K562 (cell line): Measurements from ENCODE around the gene SLFNL1. TPM values are rescaled to one million over a fixed set of nuclear protein-coding genes. Genes with fewer than 3 reads are reported as not detected.

Experiments
- ATAC-seq: fragments of 200-7000 bp; cut with Tn5 transposase; 3 replicates; pipeline ENCODE4 v1.9.1; 2020; ENCODE audit warnings: moderate library complexity
- BruUV-seq: library from RNA; stranded (reverse); fragments of 400-500 nt; replicated peaks from 2 replicates; lab custom pipeline; 2021; lab: Mats Ljungman, UMichigan
- CTCF ChIA-PET: fragments of 300-600 bp; formaldehyde crosslinking; extraction: SDS; loops from one replicate; lab custom pipeline; 2021; ENCODE audit warnings: low intra/inter-chr PET ratio; lab: Yijun Ruan, JAX
- POLR2A ChIA-PET: fragments of 300-600, 350-650 bp; sonication (Branson Sonifier 250); formaldehyde crosslinking; extraction: SDS; loops from one replicate; lab custom pipeline; 2021; ENCODE audit warnings: antibody characterized with exemption, inconsistent platforms; lab: Yijun Ruan, JAX
- DNase-seq, 4 experiments: peaks; one replicate each; pipeline versions ENCODE4 v3.0.0 to v3.0.0-alpha.2; 2011 to 2018; ENCODE audit warnings: low spot score in 3 of 4, mixed read lengths in 3 of 4; ENCODE audit errors: extremely low read depth in 1 of 4
- FAIRE-seq: peaks from 2 replicates; lab custom pipeline; 2011; peaks lifted over from hg19 to GRCh38; lab: Jason Lieb, UNC
- H2AFZ ChIP-seq: 2 replicates; pipeline ENCODE4 v1.6.0; 2011; ENCODE audit warnings: low read depth, low read length, control low read depth, inconsistent platforms
- H3K27ac ChIP-seq: fragments of 200-600 bp; 3 replicates; pipeline ENCODE4 v1.8.0; 2011; ENCODE audit warnings: low read depth, mild to moderate bottlenecking, control low read depth, inconsistent platforms, low read length, moderate library complexity, mixed read lengths; ENCODE audit errors: extremely low read depth
- H3K27me3 ChIP-seq, 2 experiments: fragments of 300-600 bp in 1 of 2; 2 replicates in 1 of 2; 3 replicates in 1 of 2; pipeline versions ENCODE4 v1.6.0 to v1.8.0; 2011; ENCODE audit warnings: inconsistent platforms in 2 of 2, low read length in 2 of 2, mild to moderate bottlenecking in 1 of 2, mixed read lengths in 1 of 2, moderate library complexity in 1 of 2; ENCODE audit not compliant: control insufficient read depth in 2 of 2, insufficient read depth in 2 of 2
- H3K36me3 ChIP-seq: fragments of 300-600 bp; 3 replicates; pipeline ENCODE4 v1.8.0; 2011; ENCODE audit warnings: mild to moderate bottlenecking, low read length, inconsistent platforms; ENCODE audit not compliant: control insufficient read depth, insufficient read depth
- H3K4me1 ChIP-seq, 2 experiments: fragments of 200-600 bp in 1 of 2; replicated peaks in 1 of 2; 2 replicates in 1 of 2; 3 replicates in 1 of 2; pipeline versions ENCODE4 v1.5.1 to v1.8.0; 2011; ENCODE audit warnings: inconsistent platforms in 2 of 2, low read length in 2 of 2, mild to moderate bottlenecking in 1 of 2, mixed read lengths in 1 of 2, moderate library complexity in 1 of 2; ENCODE audit not compliant: control insufficient read depth in 2 of 2, insufficient read depth in 2 of 2
- H3K4me2 ChIP-seq: 2 replicates; pipeline ENCODE4 v1.6.1; 2011; ENCODE audit warnings: low read length, control low read depth, inconsistent platforms, mixed read lengths; ENCODE audit not compliant: insufficient read depth
- H3K4me3 ChIP-seq: fragments of 200-600 bp; sonication (generic), shearing (Covaris generic); 2 replicates; pipeline ENCODE4 v1.5.1; 2016; ENCODE audit warnings: control low read depth, inconsistent platforms
- H3K79me2 ChIP-seq: fragments of 200-600 bp; 3 replicates; pipeline ENCODE4 v1.8.0; 2011; ENCODE audit warnings: low read length, inconsistent platforms; ENCODE audit not compliant: control insufficient read depth, insufficient read depth
- H3K9ac ChIP-seq, 2 experiments: 2 replicates each; pipeline versions ENCODE4 v1.6.0 to v1.6.1; 2011; ENCODE audit warnings: low read depth in 2 of 2, low read length in 2 of 2, control low read depth in 1 of 2, inconsistent platforms in 1 of 2, mild to moderate bottlenecking in 1 of 2, mixed read lengths in 1 of 2; ENCODE audit not compliant: insufficient read depth in 1 of 2
- H3K9me1 ChIP-seq: one replicate; pipeline ENCODE4 v1.6.0; 2011; ENCODE audit warnings: inconsistent platforms, mild to moderate bottlenecking, low read length, moderate library complexity; ENCODE audit not compliant: control insufficient read depth, insufficient read depth
- H3K9me3 ChIP-seq: replicated peaks from 2 replicates; pipeline ENCODE4 v1.5.1; 2011; ENCODE audit warnings: low read depth, low read length, inconsistent platforms; ENCODE audit not compliant: control insufficient read depth, insufficient read depth
- H4K20me1 ChIP-seq: replicated peaks from 2 replicates; pipeline ENCODE4 v1.6.1; 2011; ENCODE audit warnings: low read length, inconsistent platforms, mixed read lengths; ENCODE audit not compliant: control insufficient read depth, insufficient read depth
- ATF1 ChIP-seq, 2 experiments: fragments of 450-650 bp in 1 of 2; IDR thresholded peaks; 2 replicates each; pipeline ENCODE4 v1.6.1; 2016; ENCODE audit warnings: missing compliant biosample characterization in 1 of 2, missing genetic modification characterization in 1 of 2
- CBX5 ChIP-seq: IDR thresholded peaks from 2 replicates; pipeline ENCODE4 v1.6.1; 2014; ENCODE audit warnings: low read depth, borderline replicate concordance
- CTBP1 ChIP-seq: fragments of 450-650 bp; IDR thresholded peaks from 2 replicates; pipeline ENCODE4 v1.6.1; 2016; ENCODE audit warnings: borderline replicate concordance
- GABPB2 ChIP-seq: fragments of 250-450 bp; sonication (Bioruptor Pico); conservative IDR thresholded peaks from 2 replicates; pipeline ENCODE4 v1.5.1; 2021; ENCODE audit warnings: mild to moderate bottlenecking
- PHF20 ChIP-seq: fragments of 450-650 bp; IDR thresholded peaks from 2 replicates; pipeline ENCODE4 v1.6.1; 2018; ENCODE audit not compliant: partially characterized antibody
- ZNF707 ChIP-seq: fragments of 250-450 bp; sonication (Bioruptor Pico); conservative IDR thresholded peaks from 2 replicates; pipeline ENCODE4 v1.8.0; 2022; ENCODE audit warnings: inconsistent platforms, mild to moderate bottlenecking, moderate library complexity
- WGBS: fragments of 100-300 bp; shearing (Covaris generic); methylation state at CpG from one replicate; pipeline ENCODE4 v1.1.6; 2016; ENCODE audit warnings: low coverage, mixed read lengths; ENCODE audit not compliant: insufficient coverage; ENCODE audit errors: missing lambda C conversion rate; 5-methylcytosine and 5-hydroxymethylcytosine counted together
- in situ Hi-C: fragments of 300-500 bp; cut with MboI; formaldehyde crosslinking; loops from 4 replicates; pipeline ENCODE4 v1.15.0; 2018; ENCODE audit warnings: inconsistent platforms, mixed read lengths
- intact Hi-C: fragments of 100-400 bp; cut with micrococcal nuclease; formaldehyde crosslinking; loops from 2 replicates; pipeline ENCODE4 v1.14.2; 2022
- polyA plus RNA-seq, 8 experiments: library from polyadenylated mRNA; depleted of rRNA in 4 of 8; stranded (reverse) in 5 of 8; unstranded in 3 of 8; fragments of >200 nt; fragmentation: Nextera tagmentation in 2 of 8; fragmentation: Illumina TruSeq in 1 of 8; extraction: Ambion mirVana in 2 of 8; extraction: Trizol in 1 of 8; gene quantifications; 2 replicates each; pipeline versions ENCODE4 v1.2.1 to v1.2.3, GENCODE V29; 2011 to 2014; ENCODE audit warnings: inconsistent platforms in 1 of 8, missing spikeins in 1 of 8
- total RNA-seq, 7 experiments: library from RNA; depleted of rRNA in 6 of 7; stranded (reverse); fragments of >200 nt in 6 of 7; fragmentation: Illumina TruSeq in 2 of 7; extraction: Trizol in 2 of 7; gene quantifications; 2 replicates each; pipeline versions ENCODE4 v1.2.1 to v1.2.3, GENCODE V29; 2011 to 2021; ENCODE audit warnings: low replicate concordance in 1 of 7
- TF ChIP-seq, protein P1 (sequence below): fragments of 450-650 bp; IDR thresholded peaks from 2 replicates; pipeline ENCODE4 v1.6.1; 2014; ENCODE audit warnings: low read depth, mild to moderate bottlenecking, moderate library complexity, borderline replicate concordance
- TF ChIP-seq, protein P2 (sequence below): fragments of 250-450 bp; sonication (Bioruptor Pico); IDR thresholded peaks from 2 replicates; pipeline ENCODE4 v1.8.0; 2021; ENCODE audit warnings: borderline replicate concordance, mild to moderate bottlenecking, moderate library complexity; ENCODE audit not compliant: poor library complexity, severe bottlenecking

SLFNL1 gene
- total and polyA plus RNA-seq, 9 of the 15 experiments (the other 6 are each of a cell fraction or from before 2014, with no cell fraction given): 0.05 to 0.14 (median 0.06) TPM; not detected in 5

DNA sequence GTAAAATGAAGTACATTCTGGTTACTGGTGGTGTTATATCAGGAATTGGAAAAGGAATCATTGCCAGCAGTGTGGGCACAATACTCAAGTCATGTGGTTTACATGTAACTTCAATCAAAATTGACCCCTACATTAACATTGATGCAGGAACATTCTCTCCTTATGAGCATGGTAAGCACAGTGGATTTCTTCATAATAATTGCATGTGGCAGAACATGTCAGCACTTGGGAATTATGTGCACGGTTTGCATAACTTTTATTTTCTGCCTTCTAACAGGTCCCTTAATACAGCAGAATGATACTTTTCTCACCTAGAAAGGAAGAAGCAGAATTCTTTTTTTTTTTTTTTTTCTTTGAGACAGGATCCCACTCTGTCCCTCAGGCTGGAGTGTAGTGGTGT, 38.2 kb downstream of the SLFNL1 start:
- Histone ChIP-seq H3K9ac (no peak overlapping the region), H3K4me2 (no peak overlapping the region), H3K36me3 (peaks cover 75% of the 10 kb centered on the region), H3K4me1 (peaks cover 23 to 34% of the 10 kb centered on the region in 2 experiments), H4K20me1 (peaks cover 11% of the 10 kb centered on the region), H3K27me3 (no peaks in the 10 kb centered on the region), H3K4me3 (no peak overlapping the region), H3K9me1 (peaks cover 4% of the 10 kb centered on the region), H3K27ac (no peak overlapping the region), H2AFZ (no peak overlapping the region), H3K79me2 (peaks cover 55% of the 10 kb centered on the region), H3K9me3 (no peaks in the 10 kb centered on the region)
- DNase-seq: no peak
- in situ Hi-C loops (no loop called here), intact Hi-C loops (no loop called here)
- POLR2A ChIA-PET: interaction anchor here (3.2 kb wide), 1 partner anchor 20 kb away, joined by 19 read pairs; no protein-coding TSS in a partner anchor
- BruUV-seq: no TSS peak
- TF ChIP-seq GABPB2 (CRISPR knock-in tag) (no peak), ZNF707 (no peak), PHF20 (no peak), CTBP1 (no peak), ATF1 (CRISPR knock-in tag; IDR thresholded peaks at IDR 0.05) (no peak), ATF1 (tag; IDR thresholded peaks at IDR 0.05) (no peak), CBX5 (no peak)
- TF ChIP-seq, protein P1, sequence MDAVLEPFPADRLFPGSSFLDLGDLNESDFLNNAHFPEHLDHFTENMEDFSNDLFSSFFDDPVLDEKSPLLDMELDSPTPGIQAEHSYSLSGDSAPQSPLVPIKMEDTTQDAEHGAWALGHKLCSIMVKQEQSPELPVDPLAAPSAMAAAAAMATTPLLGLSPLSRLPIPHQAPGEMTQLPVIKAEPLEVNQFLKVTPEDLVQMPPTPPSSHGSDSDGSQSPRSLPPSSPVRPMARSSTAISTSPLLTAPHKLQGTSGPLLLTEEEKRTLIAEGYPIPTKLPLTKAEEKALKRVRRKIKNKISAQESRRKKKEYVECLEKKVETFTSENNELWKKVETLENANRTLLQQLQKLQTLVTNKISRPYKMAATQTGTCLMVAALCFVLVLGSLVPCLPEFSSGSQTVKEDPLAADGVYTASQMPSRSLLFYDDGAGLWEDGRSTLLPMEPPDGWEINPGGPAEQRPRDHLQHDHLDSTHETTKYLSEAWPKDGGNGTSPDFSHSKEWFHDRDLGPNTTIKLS: no peak
- TF ChIP-seq, protein P2, sequence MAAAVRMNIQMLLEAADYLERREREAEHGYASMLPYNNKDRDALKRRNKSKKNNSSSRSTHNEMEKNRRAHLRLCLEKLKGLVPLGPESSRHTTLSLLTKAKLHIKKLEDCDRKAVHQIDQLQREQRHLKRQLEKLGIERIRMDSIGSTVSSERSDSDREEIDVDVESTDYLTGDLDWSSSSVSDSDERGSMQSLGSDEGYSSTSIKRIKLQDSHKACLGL (CRISPR knock-in tag): no peak
- ATAC-seq: no peak
- CTCF ChIA-PET: no interaction called here
- WGBS: 88% methylated on average over 1 of the region's 1 CpG
- FAIRE-seq: no peak
